Superior temporal gyrus (tissue), 1 donor: ENCODE results near the gene RAN.
"Not testable (repeated sequence)": the region's sequence is repeated elsewhere in the genome, so short reads cannot be mapped to it uniquely, and the experiment has no call there.

Experiments
- DNase-seq: peaks from one replicate; pipeline ENCODE4 v3.0.0-alpha.2; 2016; ENCODE audit errors: extremely low spot score

RAN gene

DNA sequence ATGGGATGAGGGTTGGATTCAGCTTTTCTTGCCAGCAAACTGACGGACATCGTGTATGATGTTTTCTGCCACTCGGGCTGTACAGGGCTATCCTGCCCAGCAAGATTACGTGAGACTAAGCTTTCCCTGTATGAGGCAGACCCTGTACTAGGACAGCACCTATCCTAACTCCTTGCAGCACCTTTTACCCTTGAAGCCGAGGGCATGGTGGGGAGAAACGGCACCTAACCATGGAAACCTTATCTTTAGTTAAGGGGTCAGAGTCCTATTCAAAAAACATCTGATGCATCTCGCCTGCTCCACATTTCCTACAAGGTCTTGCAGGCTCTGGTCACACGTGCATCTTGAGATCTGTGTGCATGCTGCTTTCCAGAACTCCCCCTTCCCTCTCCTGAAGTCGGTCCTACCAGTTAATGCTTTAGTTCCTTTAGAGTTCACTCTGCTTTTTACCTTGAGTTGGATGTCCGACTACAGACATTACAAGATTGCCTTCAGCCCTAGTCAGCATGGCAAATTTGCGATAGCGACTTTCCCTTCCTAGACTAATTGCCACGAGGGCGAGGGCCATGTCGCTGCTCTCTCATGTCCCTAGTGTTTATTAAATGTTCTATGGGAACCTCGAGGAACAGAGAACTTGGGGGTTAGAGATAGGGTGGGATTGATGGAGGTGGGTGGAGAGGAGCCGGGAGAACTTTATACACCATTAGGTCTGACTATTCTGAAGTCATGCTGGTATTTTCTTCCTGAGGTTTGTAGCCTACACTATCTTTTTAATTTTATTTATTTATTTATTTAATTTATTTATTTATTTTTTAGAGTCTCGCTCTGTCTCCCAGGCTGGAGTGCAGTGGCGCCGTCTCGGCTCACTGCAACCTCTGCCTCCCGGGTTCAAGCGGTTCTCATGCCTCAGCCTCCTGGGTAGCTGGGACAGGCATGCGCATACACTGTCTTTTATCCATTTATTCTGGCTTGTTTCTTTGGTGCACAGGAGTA is 6.6 kb downstream of the RAN start:
- DNase-seq = no peak

DNA sequence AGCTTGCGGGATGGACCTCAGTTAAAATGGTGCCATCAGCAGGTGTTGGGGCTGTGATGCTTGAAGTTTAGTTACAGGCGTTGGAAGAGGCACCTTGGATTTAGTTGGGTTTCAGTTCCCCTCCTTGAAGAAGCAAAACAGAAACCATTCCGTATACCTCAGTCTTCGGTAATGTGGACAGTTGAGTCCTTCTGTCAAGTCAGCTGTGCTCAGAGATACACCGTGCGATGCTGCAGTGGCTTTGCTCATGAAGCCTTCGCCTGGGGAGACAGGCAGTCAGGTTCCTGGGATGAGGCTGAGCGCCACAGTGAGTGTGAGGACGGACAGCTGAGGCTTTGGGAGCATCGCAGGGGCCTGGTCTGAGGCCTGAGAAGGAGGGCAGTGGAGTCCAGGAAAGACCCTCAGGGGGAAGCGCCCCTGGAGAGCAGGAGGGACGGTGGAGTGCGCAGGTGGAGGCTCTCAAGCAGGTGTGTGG is 7.4 kb downstream of the RAN start:
- DNase-seq = no peak

DNA sequence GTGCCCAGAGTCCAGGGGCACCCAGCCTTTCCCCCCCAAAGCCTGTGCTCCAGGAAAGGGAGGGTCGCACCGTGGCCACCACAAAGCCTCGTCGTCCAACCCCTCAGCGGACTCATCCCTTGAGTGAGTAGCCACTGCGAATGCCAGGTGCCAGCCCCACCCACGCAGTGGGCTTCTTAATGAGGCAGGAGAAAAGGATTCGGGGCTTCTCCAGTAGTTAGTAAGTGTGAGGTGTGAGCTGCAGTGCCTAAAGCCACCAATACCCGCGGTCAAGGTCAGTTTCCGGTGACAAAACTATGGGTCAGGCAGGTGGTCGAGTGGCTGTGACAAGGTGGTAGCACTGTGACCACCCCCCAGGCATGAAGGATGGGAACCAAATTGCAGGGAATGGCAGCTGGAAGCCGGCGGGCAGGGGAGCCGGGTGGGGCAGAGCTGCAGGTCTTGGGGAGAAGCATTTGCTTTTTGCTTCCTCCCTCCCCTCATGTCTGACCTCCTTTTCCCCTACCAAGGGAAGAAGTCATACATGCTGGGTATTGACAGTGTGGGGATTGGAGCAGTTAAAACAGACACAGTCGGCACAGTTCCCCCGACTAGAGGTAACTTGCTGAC is 8.0 kb downstream of the RAN start:
- DNase-seq = no peak

DNA sequence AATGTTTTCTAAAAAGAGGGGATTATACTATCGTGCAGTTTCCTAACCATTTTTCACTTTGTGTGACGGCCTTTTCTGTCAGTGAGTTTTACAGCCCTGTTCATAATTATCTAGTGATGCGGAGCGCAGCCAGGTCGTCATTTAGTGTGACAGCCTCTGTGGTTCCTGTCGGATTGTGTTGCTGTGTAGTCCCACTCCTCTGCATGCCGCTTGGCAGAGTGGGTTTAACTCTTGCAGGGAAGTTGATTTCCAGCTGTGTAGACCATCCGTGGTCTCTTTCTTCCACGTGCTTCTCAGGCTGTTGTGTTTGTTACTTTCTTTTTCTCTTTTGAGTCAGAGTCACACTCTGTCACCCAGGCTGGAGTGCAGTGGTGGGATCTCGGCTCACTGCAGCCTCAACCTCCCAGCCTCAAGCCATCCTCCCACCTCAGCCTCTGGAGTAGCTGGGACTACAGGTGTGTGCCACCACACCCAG is 8.6 kb downstream of the RAN start:
- DNase-seq = no peak

DNA sequence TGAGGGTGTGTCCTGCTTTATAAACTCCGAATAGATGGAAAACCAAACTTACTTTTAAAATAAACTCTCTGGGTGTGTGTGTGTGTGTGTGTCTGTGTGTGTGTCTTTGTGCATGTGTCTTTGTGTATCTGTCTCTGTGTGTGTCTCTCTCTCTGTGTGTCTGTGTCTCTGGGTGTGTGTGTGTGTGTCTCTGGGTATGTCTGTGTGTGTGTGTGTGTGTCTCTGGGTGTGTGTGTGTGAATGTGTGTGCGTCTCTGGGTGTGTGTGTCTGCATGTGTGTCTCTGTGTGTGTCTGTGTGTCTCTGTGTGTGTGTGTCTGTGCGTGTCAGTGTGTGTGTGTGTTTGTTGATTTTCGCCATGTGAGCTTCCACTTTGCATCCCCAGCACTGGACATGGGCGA is 9.2 kb downstream of the RAN start:
- no peak for DNase-seq

DNA sequence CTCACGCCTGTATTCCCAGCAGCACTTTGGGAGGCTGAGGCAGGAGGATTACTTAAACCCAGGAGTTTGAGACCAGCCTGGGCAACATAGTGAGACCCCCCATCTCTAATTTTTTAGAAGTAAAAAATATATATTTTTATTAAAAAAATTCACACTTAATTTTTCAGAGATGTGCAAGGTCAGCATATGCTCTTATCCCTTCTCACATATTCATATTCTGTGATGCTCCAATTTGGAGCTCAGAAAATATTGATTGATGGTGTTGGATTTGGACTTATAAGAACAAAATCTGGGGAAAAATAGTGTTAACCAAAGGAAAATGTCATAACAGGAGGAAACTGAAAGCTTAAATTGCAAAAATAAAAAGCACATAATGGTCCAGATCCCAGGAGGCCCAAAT is 9.7 kb downstream of the RAN start:
- DNase-seq = no peak

DNA sequence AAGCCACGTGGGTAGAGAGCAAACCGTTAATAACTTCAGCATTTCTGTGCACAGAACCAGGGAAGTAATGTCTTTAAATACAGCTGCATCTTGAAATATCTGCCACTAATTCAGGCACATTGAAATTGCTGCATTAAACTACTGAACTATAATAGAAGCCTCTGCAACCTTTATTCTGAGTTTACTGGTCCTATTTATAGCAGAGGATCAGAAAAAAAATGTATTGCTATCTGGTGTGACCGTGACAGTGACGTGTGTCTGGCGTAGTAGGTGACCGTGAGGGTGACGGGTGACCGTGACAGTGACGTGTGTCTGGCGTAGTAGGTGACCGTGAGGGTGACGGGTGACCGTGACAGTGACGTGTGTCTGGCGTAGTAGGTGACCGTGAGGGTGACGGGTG is 15.3 kb downstream of the RAN start:
- not testable (repeated sequence) for DNase-seq

DNA sequence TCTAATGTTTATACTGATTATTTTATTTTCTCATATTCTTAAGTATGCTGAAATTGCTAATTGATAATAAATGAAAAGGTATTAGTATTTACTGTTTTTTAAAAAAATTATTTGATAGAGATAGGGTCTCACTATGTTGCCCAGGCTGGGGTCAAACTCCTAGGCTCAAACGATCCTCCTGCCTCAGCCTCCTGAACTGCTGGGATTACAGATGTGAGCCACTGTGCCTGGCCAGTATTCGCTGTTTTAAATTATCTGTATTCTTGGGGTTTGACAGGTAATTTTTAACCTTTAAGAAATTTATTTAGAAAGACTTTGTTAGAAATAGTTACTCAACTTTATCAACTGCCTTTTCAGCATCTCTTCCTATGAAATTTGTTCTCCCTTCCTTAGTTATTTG is 32.2 kb downstream of the RAN start:
- DNase-seq = no peak

DNA sequence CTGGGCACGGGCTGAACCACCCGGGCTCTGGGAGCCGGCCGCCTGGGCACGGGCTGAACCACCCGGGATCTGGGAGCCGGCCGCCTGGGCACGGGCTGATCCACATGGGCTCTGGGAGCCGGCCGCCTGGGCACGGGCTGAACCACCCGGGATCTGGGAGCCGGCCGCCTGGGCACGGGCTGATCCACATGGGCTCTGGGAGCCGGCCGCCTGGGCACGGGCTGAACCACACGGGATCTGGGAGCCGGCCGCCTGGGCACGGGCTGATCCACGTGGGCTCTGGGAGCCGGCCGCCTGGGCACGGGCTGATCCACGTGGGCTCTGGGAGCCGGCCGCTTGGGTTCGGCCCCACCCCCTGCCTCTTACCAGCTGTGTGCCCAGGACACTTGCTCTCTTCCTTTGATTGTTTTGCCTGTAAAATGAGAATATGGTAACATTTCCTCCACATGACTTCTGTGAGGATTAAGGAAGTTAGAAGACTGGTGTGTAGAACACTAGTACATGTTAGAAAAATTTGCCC is 33.1 kb downstream of the RAN start:
- not testable (repeated sequence) for DNase-seq

DNA sequence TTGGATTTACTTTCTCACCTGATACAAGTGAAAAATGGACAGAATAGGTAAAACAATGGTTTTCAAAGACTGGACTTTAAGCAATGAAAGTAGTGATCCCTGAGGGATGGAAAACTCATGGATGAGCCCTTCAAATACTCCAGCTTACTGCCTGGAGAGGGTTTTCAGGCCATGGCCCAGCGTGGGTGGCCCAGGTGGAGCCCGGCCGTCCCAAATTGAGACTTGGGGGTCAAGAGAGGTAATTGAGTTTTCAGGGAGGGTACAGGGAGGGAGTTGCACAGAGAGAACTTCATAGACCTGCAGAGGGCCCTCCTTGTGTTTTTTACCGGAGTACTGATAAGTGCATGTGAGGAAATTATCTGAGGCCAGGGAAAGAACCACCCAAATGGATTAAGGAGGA is 37.2 kb downstream of the RAN start:
- no peak for DNase-seq

DNA sequence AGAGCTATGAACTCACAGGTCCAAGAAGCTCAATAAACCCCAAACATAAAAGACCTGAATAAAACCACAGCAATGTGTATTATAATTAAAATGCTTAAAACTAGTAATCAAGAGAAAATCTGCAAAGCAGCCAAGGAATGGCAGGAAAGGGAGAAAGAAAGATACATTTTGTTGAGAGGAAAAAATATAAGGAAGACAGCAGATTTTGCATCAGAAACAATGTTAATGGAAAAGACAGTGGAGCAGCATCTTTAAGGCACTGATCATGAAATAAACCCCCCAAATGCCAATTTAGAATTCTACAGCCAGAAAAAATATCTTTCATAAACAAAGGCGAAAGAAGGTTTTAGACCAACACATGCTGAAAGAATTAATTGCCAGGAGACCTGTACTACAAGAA is 39.3 kb downstream of the RAN start:
- no peak for DNase-seq

DNA sequence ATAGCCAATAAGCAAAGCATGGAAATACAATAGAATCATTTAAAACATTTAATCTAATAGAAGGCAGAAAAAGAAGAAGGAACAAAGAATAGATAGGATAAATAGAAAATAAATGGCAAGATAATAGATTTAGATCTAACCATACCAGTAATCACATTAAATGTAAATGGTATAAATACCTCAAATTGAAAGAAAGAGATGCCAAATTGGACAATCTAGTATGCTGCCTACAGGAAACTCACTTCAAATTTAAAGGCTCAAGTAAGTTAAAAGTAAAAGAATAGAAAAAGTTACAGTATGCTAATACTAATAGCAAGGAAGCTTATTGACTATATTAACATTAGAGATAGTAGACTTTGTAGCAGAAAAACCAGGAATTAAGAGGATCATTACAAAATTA is 40.1 kb downstream of the RAN start:
- no peak for DNase-seq

DNA sequence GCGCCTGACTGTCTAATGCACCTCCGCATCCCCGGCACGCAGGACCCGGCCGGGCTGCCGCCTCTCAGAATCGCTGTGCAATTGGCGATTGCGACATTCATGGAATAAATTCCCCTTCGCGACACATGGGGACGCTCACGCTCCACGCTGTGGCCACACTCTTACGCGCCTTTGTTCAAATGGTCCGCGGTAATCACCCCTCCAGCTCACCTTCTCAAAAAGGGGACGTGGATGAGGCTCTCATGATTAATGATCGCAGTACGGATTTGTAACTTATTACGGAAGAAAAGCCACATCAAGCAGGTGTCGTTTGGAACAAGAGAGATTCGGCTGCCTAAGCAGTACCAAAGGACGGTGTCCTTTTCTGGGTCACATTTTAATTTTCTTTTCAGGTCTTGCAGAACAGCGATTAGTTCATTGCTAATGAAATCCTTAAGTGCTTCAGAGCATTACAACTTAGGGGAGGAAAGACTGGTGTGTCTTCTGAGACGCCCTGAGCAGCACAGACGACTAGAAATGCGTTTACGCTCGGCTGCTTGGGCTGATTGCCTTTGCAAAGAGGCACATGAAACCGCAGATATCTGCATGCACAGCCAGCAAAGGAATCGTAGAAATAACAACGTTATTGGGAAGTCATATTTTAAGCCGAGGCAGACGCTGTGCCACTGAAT is 44.5 kb downstream of the RAN start:
- peak; percentile 91 for DNase-seq

DNA sequence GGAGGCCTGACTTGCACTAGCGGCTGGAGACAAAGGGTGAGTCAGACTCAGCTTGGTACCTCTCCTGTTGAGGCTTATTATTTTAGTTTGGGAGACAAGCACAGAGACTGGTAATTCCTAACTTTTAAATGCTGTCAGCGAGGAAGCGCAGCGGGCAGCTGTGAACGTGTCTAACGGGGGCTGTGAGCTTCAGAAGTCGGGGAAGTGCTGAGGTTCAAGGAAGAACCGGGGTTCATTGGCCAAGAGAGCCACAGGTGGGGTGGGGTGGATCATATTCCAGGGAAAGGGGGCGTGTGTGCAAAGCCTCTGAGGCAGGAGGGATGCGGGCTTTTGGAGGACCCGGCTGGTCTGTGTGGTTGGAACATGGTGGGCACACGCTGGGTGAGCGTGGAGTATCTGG is 45.7 kb downstream of the RAN start:
- DNase-seq = no peak

DNA sequence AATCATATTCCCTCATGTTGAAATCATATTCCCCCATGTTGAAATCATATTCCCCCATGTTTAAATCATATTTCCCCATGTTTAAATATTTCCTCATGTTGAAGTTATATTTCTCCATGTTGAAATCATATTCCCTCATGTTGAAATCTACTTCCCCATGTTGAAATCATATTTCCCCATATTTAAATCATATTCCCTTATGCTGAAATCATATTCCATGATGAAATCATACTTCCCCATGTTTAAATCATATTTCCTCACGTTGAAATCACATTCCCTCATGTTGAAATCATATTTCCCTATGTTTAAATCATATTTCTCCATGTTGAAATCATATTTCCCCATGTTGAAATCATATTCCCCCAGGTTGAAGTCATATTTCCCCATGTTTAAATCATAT is 47.2 kb downstream of the RAN start:
- DNase-seq = no peak

DNA sequence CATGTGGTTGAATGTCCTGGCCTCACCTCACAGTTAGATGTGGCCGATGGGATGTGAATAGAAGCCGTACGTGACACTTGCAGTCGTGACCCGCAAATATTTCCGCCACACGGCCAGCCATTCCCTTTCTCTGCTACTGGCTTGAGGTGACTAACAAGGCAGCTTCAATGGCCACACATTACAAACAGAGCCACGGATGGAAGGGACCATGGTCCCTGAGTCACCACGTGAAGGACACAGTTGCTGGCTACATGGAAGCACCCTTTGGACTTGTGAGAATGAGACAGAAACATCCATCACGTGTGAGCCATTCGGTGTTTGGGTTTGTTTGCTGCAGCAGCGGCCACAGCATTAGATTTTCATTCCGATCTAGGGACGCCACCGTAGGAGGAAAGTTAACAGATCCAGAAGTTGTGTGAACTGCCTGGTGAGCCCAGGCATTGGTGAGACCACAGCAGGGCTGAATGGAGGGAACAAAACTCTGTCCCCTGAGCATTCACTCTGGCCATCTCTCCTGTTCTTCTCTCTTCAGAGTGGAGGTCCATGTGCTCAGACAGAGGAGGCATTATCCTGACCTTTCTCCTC is 48.3 kb downstream of the RAN start:
- DNase-seq = no peak

DNA sequence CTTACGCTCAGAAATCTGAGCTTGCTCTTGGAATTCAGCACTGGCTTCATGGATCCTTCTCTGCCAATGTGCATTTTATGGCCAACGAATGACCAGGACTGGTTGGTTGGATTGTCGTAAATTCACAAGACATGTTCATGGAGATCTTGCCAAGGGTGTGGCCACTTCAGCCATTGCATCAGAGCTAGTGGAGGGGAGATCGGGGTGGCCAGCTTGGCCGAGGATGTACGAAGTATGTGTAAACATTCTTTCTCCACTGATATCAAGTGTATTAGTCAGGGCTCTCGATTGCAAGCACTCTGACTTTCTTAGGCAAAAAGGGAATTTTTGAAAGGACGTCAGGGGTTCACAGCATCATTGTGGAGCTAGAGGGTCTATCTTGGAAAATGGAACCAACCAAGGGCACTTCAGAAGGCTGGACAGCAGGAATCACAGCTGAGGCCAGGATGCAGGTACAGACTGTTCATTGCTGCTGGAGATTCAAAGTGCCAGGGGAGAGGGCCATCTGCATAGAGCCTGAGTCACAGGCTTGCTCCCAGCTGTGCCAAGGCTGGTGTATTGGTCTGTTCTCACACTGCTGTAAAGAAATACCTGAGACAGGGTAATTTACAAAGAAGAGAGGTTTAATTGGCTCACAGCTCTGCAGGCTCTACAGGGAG is 49.0 kb downstream of the RAN start:
- DNase-seq = no peak

DNA sequence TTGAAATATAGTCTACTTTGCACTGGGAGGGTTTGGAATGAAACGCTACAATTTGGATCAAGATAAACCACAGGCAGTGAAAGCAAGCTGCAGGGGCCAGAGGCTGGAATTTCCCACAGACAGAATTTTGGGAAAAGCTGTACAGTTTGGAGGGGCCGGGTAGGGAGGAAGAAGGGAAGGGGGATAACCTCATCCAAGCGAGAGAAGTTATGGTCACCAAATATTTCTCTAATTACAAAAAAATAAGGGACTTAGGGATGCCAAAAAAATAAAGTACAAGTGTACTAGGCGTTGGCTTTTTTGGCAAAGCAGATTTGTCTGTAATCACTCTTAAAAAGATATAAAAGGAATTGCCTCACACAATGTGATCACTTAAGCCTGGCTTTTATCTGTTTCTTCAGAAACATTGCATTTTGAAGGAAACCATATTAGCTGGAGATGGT is 50.7 kb downstream of the RAN start:
- DNase-seq = no peak

DNA sequence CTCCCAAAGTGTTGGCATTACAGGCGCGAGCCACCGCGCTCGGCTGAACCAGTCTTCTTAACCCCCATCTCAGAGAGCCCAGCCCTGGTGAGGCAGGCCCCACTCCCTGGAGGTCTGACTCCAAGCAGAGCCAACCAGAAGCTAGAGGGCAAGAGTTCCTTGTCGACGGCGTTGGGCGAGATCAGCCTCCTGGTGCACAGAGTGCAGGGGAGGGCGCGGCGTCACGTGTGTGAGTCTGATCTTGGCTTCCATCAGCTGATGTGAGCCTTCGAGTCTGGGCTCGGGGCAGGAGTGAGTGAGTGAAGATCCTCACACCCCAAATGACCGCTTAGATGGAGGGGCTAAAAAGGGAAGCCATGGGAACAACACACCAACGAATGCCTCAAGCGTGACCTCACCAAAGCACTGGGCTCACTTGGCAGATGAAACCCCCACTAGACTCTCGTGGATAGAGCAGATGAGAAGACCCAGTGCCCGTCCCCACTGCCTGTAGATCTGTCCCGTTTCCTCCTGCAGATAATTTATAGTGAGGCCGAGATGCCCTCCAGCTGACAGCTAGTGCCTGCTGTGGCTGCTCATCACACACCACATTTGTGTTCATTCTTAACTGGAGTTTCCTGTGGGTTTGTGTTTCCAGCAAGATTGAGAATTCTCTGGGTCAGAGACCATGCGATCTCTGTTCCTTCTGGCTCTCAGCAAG is 53.2 kb downstream of the RAN start:
- no peak for DNase-seq

DNA sequence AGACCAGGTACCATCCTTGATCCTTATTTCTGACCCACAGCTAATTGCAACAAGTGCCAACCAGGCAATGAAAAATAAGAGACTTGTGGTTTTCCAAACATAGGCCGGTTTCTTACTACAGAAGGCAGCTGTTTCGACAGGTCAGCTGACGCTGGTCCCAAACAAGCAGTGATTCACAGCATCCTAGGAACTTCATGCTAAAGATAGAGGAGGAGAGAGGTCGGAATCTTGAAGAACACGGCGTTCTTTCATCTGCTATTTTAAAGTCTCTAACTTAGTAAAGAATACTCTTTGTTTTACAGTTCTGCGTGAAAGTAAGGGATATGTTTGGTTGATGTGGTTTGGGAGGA is 53.8 kb downstream of the RAN start:
- peak; percentile 68 for DNase-seq
